ENCODE measurements around the gene GALE.

GALE gene

DNA sequence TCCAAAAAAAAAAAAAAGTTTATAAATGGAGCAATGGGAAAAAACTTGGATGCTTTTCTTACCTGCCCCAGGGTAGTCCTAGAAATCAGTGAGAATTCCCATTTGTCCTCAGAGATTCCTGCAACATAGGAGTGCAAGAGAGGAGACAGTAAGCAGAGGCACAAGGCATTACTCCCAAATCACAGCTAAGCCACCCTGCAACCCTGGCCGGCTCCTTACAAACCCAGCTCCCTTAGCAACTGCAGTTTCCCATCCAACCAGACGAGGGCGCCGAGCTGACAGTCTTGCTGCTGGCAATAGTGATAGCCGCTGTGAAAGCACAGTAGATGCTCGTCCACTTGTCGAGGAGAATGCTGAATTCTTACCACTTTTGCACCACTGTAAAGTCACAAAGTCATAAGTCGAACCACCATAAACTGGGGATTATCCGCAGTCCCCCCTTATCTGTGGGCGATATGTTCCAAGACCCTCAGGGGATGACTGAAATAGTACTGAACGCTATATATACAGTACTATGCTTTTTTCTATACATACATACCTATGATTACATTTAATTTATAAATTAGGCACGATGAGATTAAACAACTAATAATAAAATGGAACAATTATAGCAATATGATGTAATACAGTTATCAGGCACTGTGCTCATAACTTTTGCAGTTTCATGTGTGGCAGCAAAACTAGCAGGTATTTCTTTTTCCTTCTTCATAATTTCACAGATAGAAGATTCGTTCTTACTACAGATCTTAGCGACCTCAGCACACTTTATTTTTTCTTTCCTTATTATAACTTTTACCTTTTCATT is 28.3 kb downstream of the GALE start:
- TF ChIP-seq FOXP2 (optimal IDR thresholded peaks at IDR 0.05; ENCODE audit: borderline replicate concordance, extremely low read depth, extremely low read length, insufficient read depth), result no peak
- no peak for TF ChIP-seq POLR2AphosphoS5 (IDR thresholded peaks at IDR 0.05; ENCODE audit: low read depth, low read length)
- TF ChIP-seq, protein P1, sequence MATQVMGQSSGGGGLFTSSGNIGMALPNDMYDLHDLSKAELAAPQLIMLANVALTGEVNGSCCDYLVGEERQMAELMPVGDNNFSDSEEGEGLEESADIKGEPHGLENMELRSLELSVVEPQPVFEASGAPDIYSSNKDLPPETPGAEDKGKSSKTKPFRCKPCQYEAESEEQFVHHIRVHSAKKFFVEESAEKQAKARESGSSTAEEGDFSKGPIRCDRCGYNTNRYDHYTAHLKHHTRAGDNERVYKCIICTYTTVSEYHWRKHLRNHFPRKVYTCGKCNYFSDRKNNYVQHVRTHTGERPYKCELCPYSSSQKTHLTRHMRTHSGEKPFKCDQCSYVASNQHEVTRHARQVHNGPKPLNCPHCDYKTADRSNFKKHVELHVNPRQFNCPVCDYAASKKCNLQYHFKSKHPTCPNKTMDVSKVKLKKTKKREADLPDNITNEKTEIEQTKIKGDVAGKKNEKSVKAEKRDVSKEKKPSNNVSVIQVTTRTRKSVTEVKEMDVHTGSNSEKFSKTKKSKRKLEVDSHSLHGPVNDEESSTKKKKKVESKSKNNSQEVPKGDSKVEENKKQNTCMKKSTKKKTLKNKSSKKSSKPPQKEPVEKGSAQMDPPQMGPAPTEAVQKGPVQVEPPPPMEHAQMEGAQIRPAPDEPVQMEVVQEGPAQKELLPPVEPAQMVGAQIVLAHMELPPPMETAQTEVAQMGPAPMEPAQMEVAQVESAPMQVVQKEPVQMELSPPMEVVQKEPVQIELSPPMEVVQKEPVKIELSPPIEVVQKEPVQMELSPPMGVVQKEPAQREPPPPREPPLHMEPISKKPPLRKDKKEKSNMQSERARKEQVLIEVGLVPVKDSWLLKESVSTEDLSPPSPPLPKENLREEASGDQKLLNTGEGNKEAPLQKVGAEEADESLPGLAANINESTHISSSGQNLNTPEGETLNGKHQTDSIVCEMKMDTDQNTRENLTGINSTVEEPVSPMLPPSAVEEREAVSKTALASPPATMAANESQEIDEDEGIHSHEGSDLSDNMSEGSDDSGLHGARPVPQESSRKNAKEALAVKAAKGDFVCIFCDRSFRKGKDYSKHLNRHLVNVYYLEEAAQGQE (IDR thresholded peaks at IDR 0.05; ENCODE audit: insufficient read depth in 1 of 2, low read depth in 2 of 2, low read length in 2 of 2), result no peak
- TF ChIP-seq SIN3A (IDR thresholded peaks at IDR 0.05; ENCODE audit: borderline replicate concordance, insufficient read depth, low read length), result no peak
- TF ChIP-seq TAF1 (IDR thresholded peaks at IDR 0.05; ENCODE audit: borderline replicate concordance, insufficient read depth, low read length), result no peak

DNA sequence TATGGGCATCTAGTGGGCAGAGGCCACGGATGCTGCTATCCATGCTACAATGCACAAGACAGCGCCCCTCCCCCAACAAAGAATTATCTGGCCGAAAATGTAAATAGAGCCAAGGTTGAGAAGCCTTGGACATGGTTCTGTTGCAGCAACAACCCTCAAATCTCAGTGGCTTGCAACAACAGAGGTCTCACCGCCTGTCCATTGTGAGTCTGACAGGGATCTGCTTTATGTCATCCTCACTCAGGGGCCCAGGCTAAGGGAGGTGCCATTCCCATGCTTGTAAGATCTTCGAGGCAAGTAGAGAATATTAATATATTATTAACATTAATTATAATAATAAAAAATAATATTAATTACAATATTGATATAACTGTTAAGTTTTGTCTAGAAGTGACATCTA is 31.8 kb downstream of the GALE start:
- TF ChIP-seq POLR2AphosphoS5 (IDR thresholded peaks at IDR 0.05; ENCODE audit: low read depth, low read length) (no peak), SIN3A (IDR thresholded peaks at IDR 0.05; ENCODE audit: borderline replicate concordance, insufficient read depth, low read length) (no peak), TAF1 (IDR thresholded peaks at IDR 0.05; ENCODE audit: borderline replicate concordance, insufficient read depth, low read length) (no peak)
- TF ChIP-seq, protein P1 (IDR thresholded peaks at IDR 0.05; ENCODE audit: insufficient read depth in 1 of 2, low read depth in 2 of 2, low read length in 2 of 2), result no peak

DNA sequence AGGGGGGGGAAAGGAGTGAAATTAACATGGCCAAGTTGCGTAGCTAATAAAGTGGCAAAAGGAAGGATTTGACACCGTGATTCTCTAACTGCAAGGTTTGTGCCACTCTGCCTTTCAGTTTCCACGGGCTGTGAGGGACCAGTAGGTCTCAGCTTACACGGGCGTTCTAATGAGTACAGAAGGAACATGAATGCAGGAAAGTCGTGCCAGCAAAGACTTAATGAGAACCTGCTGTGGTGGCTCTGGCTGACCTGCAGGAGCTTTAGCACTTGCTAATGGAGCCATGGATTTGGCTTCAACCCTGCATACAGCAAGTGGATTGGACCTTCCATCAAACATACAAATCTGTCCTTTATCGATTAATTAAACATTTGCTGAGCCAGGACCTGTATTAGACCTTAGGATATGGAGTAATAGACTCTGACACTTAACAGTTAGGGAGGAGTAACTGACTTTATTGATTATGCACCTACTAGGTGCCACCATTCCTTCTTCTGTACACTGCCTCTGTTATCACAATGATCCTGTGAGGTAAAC is 37.4 kb downstream of the GALE start:
- TF ChIP-seq FOXP2 (optimal IDR thresholded peaks at IDR 0.05; ENCODE audit: borderline replicate concordance, extremely low read depth, extremely low read length, insufficient read depth), result no peak
- no peak for TF ChIP-seq SIN3A (IDR thresholded peaks at IDR 0.05; ENCODE audit: borderline replicate concordance, insufficient read depth, low read length)
- no peak for TF ChIP-seq TAF1 (IDR thresholded peaks at IDR 0.05; ENCODE audit: borderline replicate concordance, insufficient read depth, low read length)

DNA sequence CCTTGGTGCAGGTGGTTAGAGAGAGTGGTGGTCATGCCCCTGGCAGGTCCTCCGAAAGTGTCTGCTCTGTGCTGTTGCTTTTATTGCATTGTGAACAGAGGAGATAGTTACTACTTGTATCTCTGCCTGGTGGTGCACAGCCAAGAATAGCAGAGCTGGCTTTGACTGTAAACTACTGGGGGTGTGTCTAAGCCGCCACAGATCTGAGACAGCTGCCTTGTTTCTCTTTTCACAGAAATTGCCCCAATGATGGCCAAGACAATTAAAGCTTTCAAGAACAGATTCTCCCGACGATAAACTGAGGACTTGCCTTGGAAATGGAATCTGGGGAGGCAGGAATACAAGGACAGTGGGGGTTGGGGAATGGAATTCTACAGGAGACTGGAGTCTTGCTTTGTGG is 41.3 kb downstream of the GALE start:
- TF ChIP-seq, protein P1 (IDR thresholded peaks at IDR 0.05; ENCODE audit: insufficient read depth in 1 of 2, low read depth in 2 of 2, low read length in 2 of 2), result no peak
- TF ChIP-seq FOXP2 (optimal IDR thresholded peaks at IDR 0.05; ENCODE audit: borderline replicate concordance, extremely low read depth, extremely low read length, insufficient read depth) (no peak), POLR2AphosphoS5 (IDR thresholded peaks at IDR 0.05; ENCODE audit: low read depth, low read length) (no peak), TAF1 (IDR thresholded peaks at IDR 0.05; ENCODE audit: borderline replicate concordance, insufficient read depth, low read length) (no peak)

DNA sequence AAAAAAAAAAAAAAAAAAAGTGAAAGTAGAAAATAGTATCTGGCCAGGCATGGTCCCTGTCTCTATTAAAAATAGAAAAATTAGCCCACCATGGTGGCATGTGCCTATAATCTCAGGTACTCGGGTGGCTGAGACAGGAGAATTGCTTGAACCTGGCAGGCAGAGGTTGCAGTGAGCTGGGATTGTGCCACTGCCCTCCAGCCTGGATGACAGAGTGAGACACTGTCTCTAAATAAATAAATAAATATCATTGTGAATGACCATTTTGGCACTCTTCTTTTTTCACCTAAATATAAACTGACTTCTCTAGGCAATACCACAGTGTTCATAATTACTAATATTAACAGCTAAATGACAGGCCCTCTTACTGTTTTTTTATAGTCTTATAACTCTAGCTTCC is 42.7 kb downstream of the GALE start:
- TF ChIP-seq SIN3A (IDR thresholded peaks at IDR 0.05; ENCODE audit: borderline replicate concordance, insufficient read depth, low read length) (no peak), TAF1 (IDR thresholded peaks at IDR 0.05; ENCODE audit: borderline replicate concordance, insufficient read depth, low read length) (no peak), FOXP2 (optimal IDR thresholded peaks at IDR 0.05; ENCODE audit: borderline replicate concordance, extremely low read depth, extremely low read length, insufficient read depth) (no peak), POLR2AphosphoS5 (IDR thresholded peaks at IDR 0.05; ENCODE audit: low read depth, low read length) (no peak)
- TF ChIP-seq, protein P1 (IDR thresholded peaks at IDR 0.05; ENCODE audit: insufficient read depth in 1 of 2, low read depth in 2 of 2, low read length in 2 of 2), result no peak
